H1 (cell line): ENCODE results near the gene REM2. TPM values are rescaled to one million over a fixed set of nuclear protein-coding genes. Genes with fewer than 3 reads are reported as not detected.

ENCODE experiments used
- CTCF ChIA-PET: fragments of 300-600 bp; sonication (Branson Sonifier 250); formaldehyde crosslinking; loops from one replicate; lab custom pipeline; 2021; ENCODE audit not compliant: partially characterized antibody; lab: Charles Lee
- POLR2A ChIA-PET: fragments of 300-600 bp; sonication (Branson Sonifier 250); formaldehyde crosslinking; loops from one replicate; lab custom pipeline; 2021; ENCODE audit warnings: inconsistent platforms; ENCODE audit not compliant: partially characterized antibody; lab: Charles Lee
- DNase-seq, 2 experiments: peaks; one replicate each; pipeline versions ENCODE4 v3.0.0 to v3.0.0-alpha.2; 2010 to 2022; ENCODE audit warnings: low spot score in 2 of 2, low read depth in 1 of 2, mixed read lengths in 1 of 2
- FAIRE-seq: peaks from 2 replicates; lab custom pipeline; 2011; peaks lifted over from hg19 to GRCh38; lab: Jason Lieb, UNC
- H2AFZ ChIP-seq: 2 replicates; pipeline ENCODE4 v1.8.1; 2012; ENCODE audit warnings: low read length, inconsistent platforms
- H2AK5ac ChIP-seq: 2 replicates; pipeline ENCODE4 v1.6.1; 2013; ENCODE audit warnings: low read depth, low read length
- H2BK120ac ChIP-seq: replicated peaks from 2 replicates; pipeline ENCODE3; 2013; ENCODE audit warnings: low read depth, low read length, inconsistent platforms
- H2BK12ac ChIP-seq: 2 replicates; pipeline ENCODE4 v1.6.1; 2013; ENCODE audit warnings: low read depth, low read length
- H2BK15ac ChIP-seq: 2 replicates; pipeline ENCODE4 v1.6.1; 2013; ENCODE audit warnings: low read length
- H2BK20ac ChIP-seq: 2 replicates; pipeline ENCODE4 v1.6.1; 2013; ENCODE audit warnings: low read length
- H2BK5ac ChIP-seq: 2 replicates; pipeline ENCODE4 v1.6.1; 2013; ENCODE audit warnings: low read depth, low read length
- H3K14ac ChIP-seq: 2 replicates; pipeline ENCODE4 v1.6.1; 2013; ENCODE audit warnings: inconsistent platforms; ENCODE audit not compliant: insufficient read length
- H3K18ac ChIP-seq: 2 replicates; pipeline ENCODE4 v1.6.1; 2013; ENCODE audit warnings: low read length; ENCODE audit errors: extremely low read depth
- H3K23ac ChIP-seq: 2 replicates; pipeline ENCODE4 v1.6.1; 2013; ENCODE audit warnings: inconsistent platforms; ENCODE audit not compliant: insufficient read length
- H3K23me2 ChIP-seq: 2 replicates; pipeline ENCODE4 v1.6.1; 2013; ENCODE audit warnings: low read depth, low read length
- H3K27ac ChIP-seq: 2 replicates; pipeline ENCODE4 v1.6.1; 2011; ENCODE audit warnings: low read depth, low read length, inconsistent platforms
- H3K27me3 ChIP-seq, 4 experiments: replicated peaks in 1 of 4; 1 replicate in 1 of 4; 2 replicates in 3 of 4; pipeline versions ENCODE4 v1.6.1 to v1.8.1; 2011 to 2013; ENCODE audit warnings: low read length in 3 of 4, mild to moderate bottlenecking in 3 of 4, inconsistent platforms in 2 of 4, mixed read lengths in 2 of 4, moderate library complexity in 1 of 4; ENCODE audit not compliant: control insufficient read depth in 3 of 4, insufficient read depth in 3 of 4; ENCODE audit errors: extremely low read depth in 1 of 4
- H3K36me3 ChIP-seq, 4 experiments: 2 replicates each; pipeline versions ENCODE4 v1.6.1 to v1.8.1; 2011 to 2013; ENCODE audit warnings: mild to moderate bottlenecking in 4 of 4, low read length in 3 of 4, moderate library complexity in 2 of 4, control low read depth in 1 of 4, inconsistent platforms in 1 of 4; ENCODE audit not compliant: insufficient read depth in 4 of 4, control insufficient read depth in 2 of 4
- H3K4ac ChIP-seq: replicated peaks from 2 replicates; pipeline ENCODE3; 2013; ENCODE audit warnings: low read length, low read depth, mixed read lengths, inconsistent platforms; ENCODE audit not compliant: insufficient read length
- H3K4me1 ChIP-seq, 4 experiments: replicated peaks in 1 of 4; 1 replicate in 1 of 4; 2 replicates in 3 of 4; pipeline versions ENCODE4 v1.6.1 to v1.8.1; 2011 to 2013; ENCODE audit warnings: low read length in 3 of 4, inconsistent platforms in 2 of 4, mixed read lengths in 1 of 4; ENCODE audit not compliant: insufficient read depth in 4 of 4, control insufficient read depth in 3 of 4
- H3K4me2 ChIP-seq, 2 experiments: 2 replicates each; pipeline versions ENCODE4 v1.6.1 to v1.8.1; 2011 to 2013; ENCODE audit warnings: low read depth in 2 of 2, low read length in 2 of 2, control low read depth in 1 of 2, inconsistent platforms in 1 of 2, mild to moderate bottlenecking in 1 of 2; ENCODE audit not compliant: insufficient read depth in 1 of 2
- H3K4me3 ChIP-seq, 4 experiments: fragments of 200-600, 300-600 bp in 1 of 4; sonication (generic), shearing (Covaris generic), sonication (Bioruptor Twin) in 1 of 4; 2 replicates each; pipeline versions ENCODE4 v1.5.1 to v1.8.1; 2011 to 2016; ENCODE audit warnings: low read length in 4 of 4, low read depth in 3 of 4, control low read depth in 2 of 4, inconsistent platforms in 2 of 4, mild to moderate bottlenecking in 2 of 4, mixed read lengths in 1 of 4, moderate library complexity in 1 of 4; ENCODE audit not compliant: insufficient read depth in 2 of 4; ENCODE audit errors: extremely low read depth in 1 of 4
- H3K56ac ChIP-seq: replicated peaks from 2 replicates; pipeline ENCODE3; 2013; ENCODE audit warnings: low read depth, mild to moderate bottlenecking, mixed read lengths, low read length, inconsistent platforms; ENCODE audit not compliant: insufficient read length
- H3K79me1 ChIP-seq: 2 replicates; pipeline ENCODE4 v1.6.1; 2013; ENCODE audit warnings: low read depth, low read length, control low read depth
- H3K79me2 ChIP-seq, 2 experiments: 2 replicates each; pipeline versions ENCODE4 v1.6.1 to v1.8.1; 2012 to 2013; ENCODE audit warnings: low read length in 2 of 2, mild to moderate bottlenecking in 2 of 2, inconsistent platforms in 1 of 2; ENCODE audit not compliant: insufficient read depth in 2 of 2, control insufficient read depth in 1 of 2
- H3K9ac ChIP-seq, 4 experiments: replicated peaks in 1 of 4; 1 replicate in 1 of 4; 2 replicates in 3 of 4; pipeline versions ENCODE4 v1.6.1 to v1.8.1; 2011 to 2013; ENCODE audit warnings: low read depth in 3 of 4, low read length in 3 of 4, control low read depth in 2 of 4, mild to moderate bottlenecking in 2 of 4, moderate library complexity in 2 of 4, inconsistent platforms in 1 of 4; ENCODE audit errors: extremely low read depth in 1 of 4
- H3K9me3 ChIP-seq, 2 experiments: 2 replicates each; pipeline versions ENCODE4 v1.6.1 to v1.8.1; 2012 to 2013; ENCODE audit warnings: mild to moderate bottlenecking in 2 of 2, moderate library complexity in 2 of 2, control low read depth in 1 of 2, inconsistent platforms in 1 of 2, low read depth in 1 of 2, low read length in 1 of 2, mixed read lengths in 1 of 2; ENCODE audit not compliant: insufficient read depth in 2 of 2
- H4K20me1 ChIP-seq, 2 experiments: replicated peaks in 1 of 2; 2 replicates each; pipeline versions ENCODE3 to v1.8.1; 2011 to 2013; ENCODE audit warnings: inconsistent platforms in 2 of 2, low read length in 2 of 2, mild to moderate bottlenecking in 1 of 2; ENCODE audit not compliant: insufficient read depth in 2 of 2, control insufficient read depth in 1 of 2
- H4K5ac ChIP-seq: 2 replicates; pipeline ENCODE4 v1.6.1; 2013; ENCODE audit warnings: low read length, low read depth, mixed read lengths, inconsistent platforms; ENCODE audit not compliant: insufficient read length
- H4K8ac ChIP-seq: 2 replicates; pipeline ENCODE4 v1.8.0; 2013; ENCODE audit warnings: mild to moderate bottlenecking, moderate library complexity, low read length, inconsistent platforms; ENCODE audit not compliant: insufficient read depth; ENCODE audit errors: extremely low read depth
- H4K91ac ChIP-seq: replicated peaks from 2 replicates; pipeline ENCODE3; 2013; ENCODE audit warnings: low read length, mixed read lengths, inconsistent platforms; ENCODE audit not compliant: insufficient read length
- ASH2L ChIP-seq: fragments of 200-600, 300-600 bp; sonication (generic); IDR thresholded peaks from one replicate; pipeline ENCODE4 v1.7.1; 2017; ENCODE audit warnings: low read length
- KDM4A ChIP-seq: IDR thresholded peaks from one replicate; pipeline ENCODE4 v1.7.1; 2012; ENCODE audit warnings: low read depth, mild to moderate bottlenecking, moderate library complexity, low read length, inconsistent platforms; ENCODE audit not compliant: severe bottlenecking
- TAF1 ChIP-seq: IDR thresholded peaks from 2 replicates; pipeline ENCODE4 v1.6.1; 2011; ENCODE audit warnings: mild to moderate bottlenecking, low read depth, low read length
- ZNF274 ChIP-seq: IDR thresholded peaks from 2 replicates; pipeline ENCODE4 v1.7.0; 2012; ENCODE audit warnings: low read length, borderline replicate concordance; ENCODE audit errors: extremely low read depth
- WGBS, 2 experiments: shearing (Covaris generic) in 1 of 2; methylation state at CpG; one replicate each; pipeline versions ENCODE4 v1.1.6 to v1.1.7; 2013 to 2015; ENCODE audit warnings: low lambda C conversion rate in 2 of 2, mixed read lengths in 2 of 2, inconsistent platforms in 1 of 2, low coverage in 1 of 2, missing lambda C conversion rate in 1 of 2; ENCODE audit not compliant: insufficient replicate concordance in 2 of 2, insufficient coverage in 1 of 2, insufficient read length in 1 of 2; ENCODE audit errors: extremely low coverage in 1 of 2, missing lambda C conversion rate in 1 of 2; 5-methylcytosine and 5-hydroxymethylcytosine counted together
- polyA plus RNA-seq, 7 experiments: library from polyadenylated mRNA; depleted of rRNA in 3 of 7; stranded (reverse) in 5 of 7; unstranded in 2 of 7; fragments of >200 nt in 5 of 7; fragments of 200-250 nt in 2 of 7; gene quantifications; 1 replicate in 5 of 7; 2 replicates in 1 of 7; 4 replicates in 1 of 7; pipeline versions ENCODE4 v1.2.1 to v1.2.3, GENCODE V29; 2011 to 2013; ENCODE audit warnings: missing spikeins in 2 of 7, mixed read lengths in 2 of 7
- total RNA-seq: library from RNA; stranded (reverse); fragmentation: NEBNext Ultra II Directional; extraction: Animal tissue kit (Norgen Biotek cat#: 25700); gene quantifications from 2 replicates; pipeline ENCODE4 v1.2.1, GENCODE V29; 2021

Gene REM2
- total and polyA plus RNA-seq, 2 of the 8 experiments (the other 6 are each of a cell fraction or from before 2014, with no cell fraction given), result 1.00 to 1.1 TPM

- no peak overlapping the region for H3K18ac ChIP-seq
- H3K27me3 ChIP-seq, result no peaks in the 10 kb centered on the region
- no peak overlapping the region for H3K9ac ChIP-seq
- H3K79me1 ChIP-seq, result no peaks in the 10 kb centered on the region
- POLR2A ChIA-PET, result interaction anchor here (1.3 to 6.6 kb wide), 2 partner anchors 9 to 49 kb away, joined by 3 to 54 read pairs; partner anchors contain the start of gene REM2
- H3K23ac ChIP-seq, result no peak overlapping the region
- CTCF ChIA-PET, result interaction anchor here (0.7 to 56.0 kb wide), 6 partner anchors 8 to 305 kb away, joined by 3 to 1562 read pairs (median 64); partner anchors contain the start of genes MMP14, MRPL52, REM2 and SLC7A7
- no peak overlapping the region for H2AK5ac ChIP-seq
- no peaks in the 10 kb centered on the region; a peak in 2 of 8 replicates for H3K36me3 ChIP-seq
- H4K8ac ChIP-seq, result no peak overlapping the region; the same call in 1 of the 2 replicates
- no peak overlapping the region for H2BK12ac ChIP-seq
- TF ChIP-seq TAF1 (no peak), KDM4A (no peak), ASH2L (no peak), ZNF274 (no peak)
- H3K27ac ChIP-seq, result no peak overlapping the region
- H4K91ac ChIP-seq, result no peak overlapping the region
- H2BK5ac ChIP-seq, result no peak overlapping the region
- no peak overlapping the region for H4K5ac ChIP-seq
- no peak overlapping the region for H3K4me3 ChIP-seq
- peaks cover 0 to 9% (median 3%) of the 10 kb centered on the region in 4 experiments; a peak in 4 of 7 replicates for H3K4me1 ChIP-seq
- no peak overlapping the region for H3K14ac ChIP-seq
- no peak overlapping the region for H3K4ac ChIP-seq
- no peak overlapping the region for H2AFZ ChIP-seq
- no peaks in the 10 kb centered on the region for H3K9me3 ChIP-seq
- H2BK15ac ChIP-seq, result no peak overlapping the region
- no peaks in the 10 kb centered on the region for H3K79me2 ChIP-seq
- no peak for DNase-seq
- WGBS, 2 experiments, result 89% methylated on average over 15 of the region's 15 CpGs; no CpG with 5 or more reads in 1 of the 2 experiments
- no peaks in the 10 kb centered on the region for H4K20me1 ChIP-seq
- H2BK120ac ChIP-seq, result no peak overlapping the region
- H2BK20ac ChIP-seq, result no peak overlapping the region
- H3K4me2 ChIP-seq, result no peak overlapping the region
- FAIRE-seq, result no peak
- no peak overlapping the region for H3K56ac ChIP-seq
- peaks cover 5% of the 10 kb centered on the region for H3K23me2 ChIP-seq
Measured at GRCh38 chr14:22875003-22875747, 7.8 kb upstream of the REM2 start.
